ENCODE data around the gene EPC1. TPM values are rescaled to one million over a fixed set of nuclear protein-coding genes. Genes with fewer than 3 reads are reported as not detected.
"Not testable (repeated sequence)": the region's sequence is repeated elsewhere in the genome, so short reads cannot be mapped to it uniquely, and the experiment has no call there.

The EPC1 gene
- total and polyA plus RNA-seq, 9 donors, result 31.8 to 52.9 (median 41.1) TPM

DNA sequence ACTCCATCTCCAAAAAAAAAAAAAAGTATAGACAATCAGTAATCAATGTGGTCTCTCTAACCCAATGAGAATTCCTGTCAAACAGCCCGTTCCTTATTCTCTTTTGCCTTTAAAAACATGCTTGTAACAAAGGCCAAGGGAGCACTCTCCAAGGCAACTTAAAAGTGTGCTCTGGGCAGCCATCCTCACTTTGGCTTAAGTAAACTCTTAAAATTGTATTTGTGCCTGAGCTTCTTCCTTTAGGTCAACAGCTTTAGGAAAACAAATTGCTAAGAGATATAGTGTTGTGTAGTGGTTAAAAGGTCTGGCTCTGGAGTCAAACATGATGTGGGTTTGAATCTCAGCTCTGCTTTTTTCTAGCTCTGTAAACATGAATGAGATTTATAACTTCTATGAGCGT, 13.9 kb upstream of the EPC1 start:
- Histone ChIP-seq H3K27me3 (no peaks in the 10 kb centered on the region), H3K4me3 (no peak overlapping the region), H3K36me3 (no peaks in the 10 kb centered on the region), H3K27ac (no peak overlapping the region), H3K4me1 (ENCODE audit: insufficient read depth) (peaks cover 2% of the 10 kb centered on the region), H3K9me3 (no peaks in the 10 kb centered on the region)
- TF ChIP-seq EP300 (IDR thresholded peaks at IDR 0.05) (no peak), CTCF (IDR thresholded peaks at IDR 0.05) (no peak), POLR2A (IDR thresholded peaks at IDR 0.05) (no peak)
- intact Hi-C loops (cut with DNase I), result loop anchor here in 1 of 4 donors (10.0 kb wide), 1 partner anchor 176 kb away; no protein-coding TSS in a partner anchor
- WGBS, 3 donors, result 74 to 84% (median 77%) methylated on average over 2 of the region's 2 CpGs
- no peak for DNase-seq

DNA sequence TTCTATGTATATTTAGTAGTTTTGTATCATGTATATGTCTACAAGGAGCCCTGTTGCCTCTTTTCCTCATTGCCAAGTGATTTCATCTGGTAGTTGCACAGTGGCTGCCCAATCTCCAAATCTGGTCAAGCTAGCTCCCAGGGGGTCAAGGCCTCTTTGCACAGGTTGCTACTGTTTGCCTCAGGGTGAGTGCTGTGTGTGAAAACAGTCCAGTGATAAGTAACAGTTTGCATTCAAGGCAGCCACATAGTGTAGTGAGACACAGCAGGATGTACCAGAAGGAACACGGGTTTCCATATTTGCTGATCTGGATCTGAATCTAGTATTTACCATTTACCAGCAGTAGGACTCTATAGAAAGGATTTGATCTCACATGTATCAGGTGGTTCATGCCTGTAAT, 13.3 kb upstream of the EPC1 start:
- intact Hi-C loops (cut with DNase I), result loop anchor here in 1 of 4 donors (10.0 kb wide), 1 partner anchor 175 kb away; no protein-coding TSS in a partner anchor
- H3K4me3 ChIP-seq, result no peak overlapping the region
- no peaks in the 10 kb centered on the region for H3K27me3 ChIP-seq
- H3K36me3 ChIP-seq, result no peaks in the 10 kb centered on the region
- no peaks in the 10 kb centered on the region for H3K9me3 ChIP-seq
- H3K4me1 ChIP-seq (ENCODE audit: insufficient read depth), result peaks cover 2% of the 10 kb centered on the region
- no peak for DNase-seq
- no peak overlapping the region for H3K27ac ChIP-seq
- TF ChIP-seq POLR2A (IDR thresholded peaks at IDR 0.05), result no peak
- no peak for TF ChIP-seq EP300 (IDR thresholded peaks at IDR 0.05)
- no peak for TF ChIP-seq CTCF (IDR thresholded peaks at IDR 0.05)
- WGBS, 3 donors, result 97 to 100% (median 100%) methylated on average over 1 of the region's 1 CpG

DNA sequence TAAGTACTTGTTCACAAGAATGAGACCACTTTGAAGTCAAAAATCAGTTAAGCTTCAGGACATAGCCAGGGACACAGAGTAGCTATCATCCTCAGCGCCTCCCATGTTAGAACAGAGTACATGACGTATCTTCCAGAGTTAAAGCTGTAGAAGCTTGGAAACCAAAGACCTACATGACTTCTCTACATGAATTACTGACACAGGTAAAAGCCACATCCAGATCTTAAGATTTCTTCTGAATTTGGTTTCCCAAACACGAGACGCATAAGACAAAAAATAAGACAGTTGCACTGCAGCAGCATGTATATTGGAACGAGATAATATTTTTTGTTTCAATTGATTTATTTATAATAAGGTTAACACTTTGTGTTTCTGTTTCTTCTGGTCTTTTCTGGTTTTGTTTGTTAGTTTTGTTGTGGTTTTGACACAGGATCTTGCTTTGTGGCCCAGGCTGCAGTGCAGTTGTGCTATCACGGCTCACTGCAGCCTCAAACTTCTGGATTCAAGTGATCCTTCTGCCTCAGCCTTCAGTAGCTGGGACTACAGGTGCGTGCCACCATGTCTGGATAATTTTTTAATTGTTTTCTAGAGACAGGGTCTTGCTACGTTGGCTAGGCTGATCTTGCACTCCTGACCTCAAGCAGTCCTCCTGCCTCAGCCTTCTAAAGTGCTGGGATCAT, 10.2 kb upstream of the EPC1 start:
- Histone ChIP-seq H3K4me3 (no peak overlapping the region), H3K36me3 (no peaks in the 10 kb centered on the region), H3K27ac (no peak overlapping the region), H3K27me3 (no peaks in the 10 kb centered on the region), H3K9me3 (no peaks in the 10 kb centered on the region), H3K4me1 (ENCODE audit: insufficient read depth) (peaks cover 2% of the 10 kb centered on the region)
- WGBS, 3 donors, result 89 to 92% (median 91%) methylated on average over 8 of the region's 8 CpGs
- TF ChIP-seq CTCF (IDR thresholded peaks at IDR 0.05) (no peak), POLR2A (IDR thresholded peaks at IDR 0.05) (no peak), EP300 (IDR thresholded peaks at IDR 0.05) (no peak)
- no peak for DNase-seq
- intact Hi-C loops (cut with DNase I), result no loop called here

- DNase-seq; H3K27ac ChIP-seq; H3K27me3 ChIP-seq; intact Hi-C loops (cut with DNase I); H3K4me1 ChIP-seq (ENCODE audit: insufficient read depth); H3K4me3 ChIP-seq; H3K36me3 ChIP-seq; H3K9me3 ChIP-seq: not testable (repeated sequence)
- WGBS, 3 donors, result 49 to 96% (median 88%) methylated on average over 1 of the region's 1 CpG
Measured at GRCh38 chr10:32354690-32355089, 7.7 kb upstream of the EPC1 start.

- no peak for DNase-seq
- intact Hi-C loops (cut with DNase I), result no loop called here
- H3K27me3 ChIP-seq, result no peaks in the 10 kb centered on the region
- H3K4me1 ChIP-seq (ENCODE audit: insufficient read depth), result peaks cover 2% of the 10 kb centered on the region
- TF ChIP-seq CTCF (IDR thresholded peaks at IDR 0.05) (no peak), POLR2A (IDR thresholded peaks at IDR 0.05) (no peak), EP300 (IDR thresholded peaks at IDR 0.05) (no peak)
- H3K36me3 ChIP-seq, result no peaks in the 10 kb centered on the region
- no peaks in the 10 kb centered on the region for H3K9me3 ChIP-seq
- 73 to 88% (median 84%) methylated on average over 3 of the region's 3 CpGs for WGBS, 3 donors
- H3K4me3 ChIP-seq, result no peak overlapping the region
- no peak overlapping the region for H3K27ac ChIP-seq
Measured at GRCh38 chr10:32350811-32351350, 3.9 kb upstream of the EPC1 start.

All from ovary (tissue), 9 donors.